UCSD-AML1 (cell line): ENCODE data around the gene CAMTA1.

Experiments
- DNase-seq: peaks from one replicate; lab custom pipeline; 2025; ENCODE audit not compliant: unreplicated experiment; lab: John Stamatoyannopoulos, UW

The CAMTA1 gene

GRCh38 chr1:7717748-7718368 lies 932.6 kb downstream of the CAMTA1 start:
- no peak for DNase-seq

- DNase-seq = no peak
Measured at GRCh38 chr1:7719468-7720094, 934.3 kb downstream of the CAMTA1 start.

- no peak for DNase-seq
Measured at GRCh38 chr1:7721940-7722669, 936.9 kb downstream of the CAMTA1 start.

GRCh38 chr1:7722670-7723012 lies 937.4 kb downstream of the CAMTA1 start:
- no peak for DNase-seq

- DNase-seq = peak; percentile 53
Measured at GRCh38 chr1:7726623-7727022, 941.4 kb downstream of the CAMTA1 start.

GRCh38 chr1:7727809-7728471 lies 942.7 kb downstream of the CAMTA1 start:
- DNase-seq = no peak

GRCh38 chr1:7729761-7730160 lies 944.5 kb downstream of the CAMTA1 start:
- no peak for DNase-seq

- DNase-seq = no peak
Measured at GRCh38 chr1:7732331-7732730, 947.1 kb downstream of the CAMTA1 start.

- DNase-seq = no peak
Measured at GRCh38 chr1:7733276-7733675, 948.0 kb downstream of the CAMTA1 start.

GRCh38 chr1:7738044-7738443 lies 952.8 kb downstream of the CAMTA1 start:
- no peak for DNase-seq

GRCh38 chr1:7743346-7743745 lies 958.1 kb downstream of the CAMTA1 start:
- no peak for DNase-seq

- no peak for DNase-seq
Measured at GRCh38 chr1:7744882-7745281, 959.6 kb downstream of the CAMTA1 start.

GRCh38 chr1:7745783-7746182 lies 960.5 kb downstream of the CAMTA1 start:
- DNase-seq = no peak

- DNase-seq = no peak
Measured at GRCh38 chr1:7747605-7748004, 962.4 kb downstream of the CAMTA1 start.

- DNase-seq = no peak
Measured at GRCh38 chr1:7749126-7749525, 963.9 kb downstream of the CAMTA1 start.

GRCh38 chr1:7751174-7751573 lies 965.9 kb downstream of the CAMTA1 start:
- no peak for DNase-seq

GRCh38 chr1:7752512-7753417 lies 967.5 kb downstream of the CAMTA1 start:
- DNase-seq = no peak

GRCh38 chr1:7753641-7754040 lies 968.4 kb downstream of the CAMTA1 start:
- no peak for DNase-seq

- no peak for DNase-seq
Measured at GRCh38 chr1:7754234-7754633, 969.0 kb downstream of the CAMTA1 start.

GRCh38 chr1:7755448-7755847 lies 970.2 kb downstream of the CAMTA1 start:
- no peak for DNase-seq

- no peak for DNase-seq
Measured at GRCh38 chr1:7760245-7760644, 975.0 kb downstream of the CAMTA1 start.
